Measurements from ENCODE around the gene MXI1.

Gene MXI1

DNA sequence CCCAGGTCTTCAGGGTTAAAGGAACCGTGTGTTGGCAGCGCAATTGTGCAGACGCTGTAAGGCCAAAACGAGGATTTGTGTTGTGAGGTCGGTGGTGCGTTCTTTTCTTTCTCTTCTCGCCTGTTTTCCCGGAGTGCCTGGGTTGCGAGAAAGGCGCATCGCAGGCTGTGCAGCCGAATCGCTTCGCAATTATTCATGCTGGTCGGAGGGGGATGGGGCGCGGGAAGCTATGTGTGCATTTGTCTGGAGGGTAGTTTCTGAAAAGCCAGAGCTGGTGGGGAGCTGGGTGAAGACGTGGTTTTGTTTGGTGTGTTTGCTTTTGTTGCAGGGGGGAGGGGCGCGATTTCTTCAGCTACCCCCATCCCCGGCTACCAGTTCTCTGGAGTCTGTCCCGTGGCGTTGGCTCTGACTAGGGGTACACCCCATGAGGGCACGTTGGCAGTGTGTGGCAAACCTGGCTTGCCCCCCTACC is 2.1 kb downstream of the MXI1 start:
- peak overlapping the region; percentile 79 for H3K4me3 ChIP-seq (ENCODE audit: control insufficient read depth, low read depth, low read length)
- DNase-seq (ENCODE audit: low read depth): peak; percentile 43
- TF ChIP-seq, protein P1, sequence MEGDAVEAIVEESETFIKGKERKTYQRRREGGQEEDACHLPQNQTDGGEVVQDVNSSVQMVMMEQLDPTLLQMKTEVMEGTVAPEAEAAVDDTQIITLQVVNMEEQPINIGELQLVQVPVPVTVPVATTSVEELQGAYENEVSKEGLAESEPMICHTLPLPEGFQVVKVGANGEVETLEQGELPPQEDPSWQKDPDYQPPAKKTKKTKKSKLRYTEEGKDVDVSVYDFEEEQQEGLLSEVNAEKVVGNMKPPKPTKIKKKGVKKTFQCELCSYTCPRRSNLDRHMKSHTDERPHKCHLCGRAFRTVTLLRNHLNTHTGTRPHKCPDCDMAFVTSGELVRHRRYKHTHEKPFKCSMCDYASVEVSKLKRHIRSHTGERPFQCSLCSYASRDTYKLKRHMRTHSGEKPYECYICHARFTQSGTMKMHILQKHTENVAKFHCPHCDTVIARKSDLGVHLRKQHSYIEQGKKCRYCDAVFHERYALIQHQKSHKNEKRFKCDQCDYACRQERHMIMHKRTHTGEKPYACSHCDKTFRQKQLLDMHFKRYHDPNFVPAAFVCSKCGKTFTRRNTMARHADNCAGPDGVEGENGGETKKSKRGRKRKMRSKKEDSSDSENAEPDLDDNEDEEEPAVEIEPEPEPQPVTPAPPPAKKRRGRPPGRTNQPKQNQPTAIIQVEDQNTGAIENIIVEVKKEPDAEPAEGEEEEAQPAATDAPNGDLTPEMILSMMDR (IDR thresholded peaks at IDR 0.05; ENCODE audit: control insufficient read depth, insufficient read depth, low read depth, low read length, missing control alignments): no peak

DNA sequence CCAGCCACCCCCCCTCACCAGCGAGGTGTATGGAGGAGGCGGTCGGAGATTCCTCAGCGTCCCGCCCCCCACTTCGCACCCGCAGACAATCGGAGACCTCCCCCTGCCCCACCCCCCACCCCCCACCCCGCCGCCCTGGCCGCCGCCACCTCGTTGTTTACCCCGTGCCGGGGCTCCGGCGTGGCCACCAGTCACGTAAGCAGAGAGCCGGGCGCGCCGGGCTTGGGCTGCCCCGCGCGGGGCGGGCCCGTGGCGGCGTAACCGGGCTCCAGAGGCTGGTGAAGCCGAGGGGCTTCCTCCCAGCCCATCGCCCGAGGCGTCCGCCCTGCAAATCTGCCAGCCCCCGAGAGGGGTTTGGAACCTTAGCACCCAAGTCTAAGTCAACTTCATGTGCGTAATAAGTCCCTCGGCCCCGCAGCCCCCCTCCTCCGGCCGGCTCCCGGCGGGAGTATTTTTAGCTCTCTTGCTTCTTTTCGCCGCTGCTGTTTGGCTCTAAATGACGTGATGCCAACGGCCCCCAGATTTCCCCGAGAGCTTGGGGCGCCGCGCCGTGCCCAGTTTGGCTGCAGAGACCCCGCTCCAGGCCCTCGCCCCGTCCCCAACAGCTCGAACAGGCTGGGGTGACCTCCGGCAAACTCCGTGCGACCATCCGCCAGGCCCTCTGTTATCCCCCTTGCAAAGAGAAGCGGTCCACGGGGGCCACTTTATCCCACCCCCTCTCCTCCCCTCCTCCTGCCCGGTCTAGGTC is 2.7 kb downstream of the MXI1 start:
- peak overlapping the region; percentile 79 for H3K4me3 ChIP-seq (ENCODE audit: control insufficient read depth, low read depth, low read length)
- TF ChIP-seq, protein P1 (IDR thresholded peaks at IDR 0.05; ENCODE audit: control insufficient read depth, insufficient read depth, low read depth, low read length, missing control alignments): no peak
- no peak for DNase-seq (ENCODE audit: low read depth)

DNA sequence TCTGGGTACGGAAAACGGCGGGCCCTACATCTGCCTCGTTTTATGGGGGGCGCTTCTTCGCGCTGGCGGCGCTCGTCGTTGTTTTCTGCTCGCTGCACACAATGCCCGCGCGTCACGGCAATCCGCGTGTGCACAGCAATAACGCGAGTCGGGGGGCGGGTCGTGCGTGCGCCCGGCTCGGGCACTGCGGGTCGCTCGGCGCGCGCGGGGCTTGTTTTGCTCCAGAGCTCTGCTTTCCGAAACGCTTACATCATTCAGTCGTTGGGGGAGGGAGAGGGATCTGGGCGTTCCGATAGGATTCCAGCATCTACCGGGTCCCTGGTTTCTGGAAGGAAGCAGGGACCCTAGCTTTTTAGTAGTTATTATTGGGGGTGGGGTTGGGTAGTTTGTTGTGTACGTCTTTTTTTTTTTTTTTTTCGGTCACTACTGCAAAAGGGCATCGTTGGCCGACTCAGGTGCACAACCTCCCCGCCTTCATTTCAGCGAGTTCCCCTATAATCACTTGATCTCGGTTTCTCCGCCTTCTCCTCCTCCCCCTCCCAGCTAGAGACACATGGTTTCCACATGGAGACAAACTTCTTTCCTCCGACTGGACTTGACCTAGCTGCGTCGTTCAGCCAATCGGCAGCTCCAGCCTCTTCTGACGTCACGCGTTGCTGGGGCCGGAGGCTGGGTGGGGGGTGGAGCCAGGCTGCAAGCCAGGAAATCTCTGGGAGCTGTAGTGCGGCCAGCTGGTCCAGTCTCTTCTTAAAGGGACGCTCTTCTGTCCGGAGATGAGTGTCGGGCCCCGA is 3.5 kb downstream of the MXI1 start:
- TF ChIP-seq, protein P1 (IDR thresholded peaks at IDR 0.05; ENCODE audit: control insufficient read depth, insufficient read depth, low read depth, low read length, missing control alignments): no peak
- DNase-seq (ENCODE audit: low read depth): peak; percentile 95
- H3K4me3 ChIP-seq (ENCODE audit: control insufficient read depth, low read depth, low read length): peak overlapping the region; percentile 79

DNA sequence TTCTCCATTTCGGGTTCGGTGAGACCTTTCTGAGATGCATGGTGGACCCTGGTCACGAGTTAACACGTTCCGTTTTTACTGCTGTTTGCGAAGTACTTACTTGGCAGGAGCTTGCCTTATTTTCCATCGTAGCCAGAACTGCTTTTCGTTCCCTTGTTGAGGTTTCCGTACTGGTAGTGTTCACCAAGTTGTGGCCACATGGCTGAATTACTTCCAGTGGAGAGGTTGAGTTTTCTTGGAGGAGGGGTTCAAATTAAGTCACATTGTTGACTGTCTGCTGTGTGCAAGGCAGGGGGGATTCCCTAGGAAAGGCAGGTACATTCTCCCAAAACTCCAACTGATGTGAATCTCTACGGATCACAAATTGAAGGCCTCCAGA is 4.0 kb downstream of the MXI1 start:
- DNase-seq (ENCODE audit: low read depth): no peak
- TF ChIP-seq, protein P1 (IDR thresholded peaks at IDR 0.05; ENCODE audit: control insufficient read depth, insufficient read depth, low read depth, low read length, missing control alignments): no peak
- peak overlapping the region; percentile 38 for H3K4me3 ChIP-seq (ENCODE audit: control insufficient read depth, low read depth, low read length)

DNA sequence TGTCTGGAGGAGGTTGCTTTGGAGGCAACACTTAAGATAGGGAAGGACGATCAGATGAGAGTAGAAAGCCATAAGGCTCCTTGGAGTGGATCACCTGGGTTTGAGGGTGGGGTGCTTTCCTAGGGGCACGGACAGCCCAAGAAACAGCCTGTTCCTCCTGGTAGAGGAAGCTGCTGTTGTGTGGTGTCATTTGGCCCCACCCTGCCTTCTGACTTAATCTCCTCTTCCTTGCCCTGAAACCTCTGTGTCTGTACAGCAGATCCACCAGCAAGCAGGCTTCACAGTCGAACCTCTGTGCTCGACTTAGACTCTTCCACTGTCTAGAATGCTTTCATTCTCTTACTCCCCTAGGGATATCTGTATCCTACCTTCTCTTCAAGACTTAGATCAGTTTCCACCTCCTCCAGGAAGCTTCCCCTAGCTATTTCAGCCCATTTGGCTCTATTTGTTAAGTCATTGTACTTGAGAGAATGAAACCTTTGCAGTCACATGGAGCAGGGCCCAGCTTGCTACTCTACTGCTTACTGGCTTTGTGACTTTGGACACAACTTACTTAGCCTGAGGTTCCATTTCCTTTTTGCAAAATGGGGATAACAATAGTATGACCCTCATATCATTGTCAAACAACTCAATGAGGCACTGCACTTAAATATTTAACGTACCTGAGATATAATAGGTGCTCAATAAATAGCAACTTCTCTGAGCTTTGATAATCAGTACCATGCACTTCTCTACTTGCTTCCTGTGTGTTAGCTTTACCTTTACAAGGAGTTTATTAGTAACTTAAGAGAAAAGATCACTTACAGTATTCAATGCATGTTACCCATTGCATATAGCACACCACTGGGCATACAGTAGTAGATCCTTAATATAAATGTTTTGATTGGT is 5.0 kb downstream of the MXI1 start:
- no peak overlapping the region for H3K4me3 ChIP-seq (ENCODE audit: control insufficient read depth, low read depth, low read length)
- DNase-seq (ENCODE audit: low read depth): no peak
- TF ChIP-seq, protein P1 (IDR thresholded peaks at IDR 0.05; ENCODE audit: control insufficient read depth, insufficient read depth, low read depth, low read length, missing control alignments): no peak

DNA sequence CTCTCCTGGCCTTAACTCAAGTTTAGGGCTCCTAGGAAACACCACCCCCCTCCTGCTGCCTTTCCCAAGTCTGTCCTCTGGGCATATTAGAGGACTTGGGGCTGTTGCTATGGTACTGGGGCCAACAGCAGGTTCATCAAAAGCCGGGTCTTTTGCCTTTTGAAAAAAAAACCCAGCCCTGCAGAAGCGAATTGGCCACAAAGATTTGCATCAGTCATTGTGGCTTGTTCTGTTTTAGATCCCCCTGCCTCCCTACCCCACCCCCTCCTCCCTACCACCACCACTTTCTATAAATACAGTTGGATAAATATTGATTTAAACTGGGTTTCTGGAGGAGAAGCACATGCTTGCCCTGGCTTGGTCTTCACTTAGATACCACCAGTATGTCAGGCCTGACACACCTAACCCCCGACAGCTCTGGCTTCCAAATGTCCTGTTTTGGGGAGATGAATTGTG is 7.0 kb downstream of the MXI1 start:
- no peak for DNase-seq (ENCODE audit: low read depth)
- TF ChIP-seq, protein P1 (IDR thresholded peaks at IDR 0.05; ENCODE audit: control insufficient read depth, insufficient read depth, low read depth, low read length, missing control alignments): no peak
- no peak overlapping the region for H3K4me3 ChIP-seq (ENCODE audit: control insufficient read depth, low read depth, low read length)
